Umbilical cord (tissue), 2 donors: ENCODE data around the gene GNPAT. TPM values are rescaled to one million over a fixed set of nuclear protein-coding genes. Genes with fewer than 3 reads are reported as not detected.
A peak's percentile ranks its signal among the peaks of the same experiment; 100 is the strongest.

ENCODE experiments used
- DNase-seq: peaks from one replicate; pipeline ENCODE4 v3.0.0-alpha.2; 2015; ENCODE audit warnings: low spot score
- total RNA-seq: library from RNA; depleted of rRNA; stranded (reverse); fragments of >200 nt; gene quantifications from one replicate; pipeline ENCODE4 v1.2.3, GENCODE V29; 2014; ENCODE audit warnings: low replicate concordance; ENCODE audit not compliant: insufficient read depth

Gene GNPAT
- total RNA-seq, 1 donor from 2014 or later: 38.0 TPM

DNA sequence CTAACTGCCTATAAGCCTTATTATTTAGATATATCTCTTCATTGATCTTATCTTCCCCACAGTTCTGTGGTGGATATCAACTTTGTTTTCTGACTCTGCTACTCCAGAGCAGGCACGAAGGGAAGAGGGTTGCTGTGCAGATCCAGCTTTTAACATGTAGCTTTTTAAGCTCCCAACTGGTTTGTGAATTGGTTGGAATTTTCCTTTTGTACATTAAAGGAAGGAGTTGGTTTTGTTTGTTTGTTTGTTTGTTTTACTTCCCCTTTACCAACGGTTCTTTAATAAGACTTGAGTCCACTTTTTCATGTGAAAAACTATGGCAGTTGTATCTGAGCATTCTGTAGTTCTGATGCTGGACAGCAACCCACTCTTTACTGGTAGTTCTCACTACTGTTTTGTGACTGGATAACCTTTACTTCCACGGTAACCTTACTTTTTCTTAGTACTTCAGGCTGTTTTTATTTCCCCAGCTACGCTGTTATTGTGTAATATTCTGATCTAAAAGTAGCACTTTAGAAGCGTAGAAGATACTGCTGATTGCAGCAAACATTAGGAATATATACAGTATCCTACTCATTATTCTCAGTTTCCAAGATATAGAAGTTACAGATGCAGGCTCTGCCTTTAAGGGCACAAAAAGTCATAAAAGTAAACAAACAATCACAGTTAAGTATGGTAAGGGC, 1.6 kb downstream of the GNPAT start:
- DNase-seq: no peak

DNA sequence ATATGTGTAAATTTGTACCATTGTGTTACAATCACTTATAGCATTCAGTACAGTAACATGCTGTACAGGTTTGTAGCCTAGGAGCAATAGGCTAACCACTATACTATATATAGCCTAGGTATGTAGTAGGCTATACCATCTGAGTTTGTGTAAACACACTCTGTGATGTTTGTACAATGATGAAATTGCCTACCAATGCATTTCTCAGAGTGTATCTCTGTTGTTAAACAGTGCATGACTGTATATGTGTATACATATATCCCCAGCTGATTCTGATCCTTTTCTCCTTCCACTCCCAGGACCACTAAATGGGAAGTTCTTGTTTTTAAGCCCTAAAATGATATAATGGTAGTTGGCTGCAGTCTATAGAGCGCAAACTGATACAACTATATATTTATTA, 7.8 kb downstream of the GNPAT start:
- DNase-seq: no peak

DNA sequence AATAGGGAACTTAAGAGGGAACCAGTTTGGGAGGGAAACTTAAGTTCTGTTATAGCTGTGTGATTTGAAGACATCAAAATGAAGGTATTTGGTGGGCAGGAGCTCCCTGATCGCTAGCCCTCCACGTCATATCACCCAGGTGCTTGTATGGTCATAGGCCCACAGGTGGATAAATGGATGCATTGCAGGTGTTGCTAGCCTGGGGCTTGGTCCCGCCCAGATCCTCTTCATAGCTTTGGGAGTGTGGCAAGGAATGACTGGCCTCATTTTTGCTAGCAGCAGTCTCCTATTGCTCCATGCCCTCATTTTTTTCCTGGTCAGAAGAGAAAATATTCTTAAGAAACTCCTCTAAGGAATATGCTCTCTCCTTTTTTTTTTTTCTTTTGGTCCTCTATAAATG, 11.3 kb downstream of the GNPAT start:
- DNase-seq: no peak

DNA sequence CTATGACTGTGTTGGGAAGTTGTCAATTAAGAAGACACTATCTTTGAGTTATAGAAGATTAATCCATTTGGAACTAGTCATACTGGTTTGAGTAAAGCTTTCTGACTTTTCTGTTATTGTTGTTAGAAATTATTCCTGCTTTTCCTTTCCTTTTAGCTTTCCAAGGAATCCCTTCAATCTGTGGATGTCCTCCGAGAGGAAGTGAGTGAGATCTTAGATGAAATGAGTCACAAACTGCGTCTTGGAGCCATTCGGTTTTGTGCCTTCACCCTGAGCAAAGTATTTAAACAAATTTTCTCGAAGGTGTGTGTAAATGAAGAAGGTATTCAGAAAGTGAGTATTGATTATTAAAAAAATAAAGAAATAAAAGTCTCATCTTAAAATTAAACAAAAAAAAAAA, 19.3 kb downstream of the GNPAT start:
- no peak for DNase-seq

DNA sequence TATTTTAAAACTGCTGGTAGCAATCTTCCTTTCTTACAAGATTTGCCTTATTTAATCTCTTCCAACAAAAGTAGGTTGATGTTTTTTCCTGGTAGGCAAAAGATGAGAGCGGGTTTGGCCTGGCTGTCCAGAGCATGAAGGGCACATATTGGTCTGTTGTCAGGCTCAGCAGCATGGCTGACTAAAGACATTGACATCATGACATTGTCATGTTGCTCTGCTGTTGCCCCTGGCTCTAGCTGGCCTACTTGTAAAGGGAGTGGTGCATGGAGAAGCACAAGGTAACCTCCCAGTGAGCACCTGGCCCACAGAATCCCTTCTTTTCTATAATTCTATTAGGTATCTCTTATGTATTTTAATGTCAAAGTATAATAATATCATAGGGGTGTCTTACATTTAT, 23.6 kb downstream of the GNPAT start:
- no peak for DNase-seq

DNA sequence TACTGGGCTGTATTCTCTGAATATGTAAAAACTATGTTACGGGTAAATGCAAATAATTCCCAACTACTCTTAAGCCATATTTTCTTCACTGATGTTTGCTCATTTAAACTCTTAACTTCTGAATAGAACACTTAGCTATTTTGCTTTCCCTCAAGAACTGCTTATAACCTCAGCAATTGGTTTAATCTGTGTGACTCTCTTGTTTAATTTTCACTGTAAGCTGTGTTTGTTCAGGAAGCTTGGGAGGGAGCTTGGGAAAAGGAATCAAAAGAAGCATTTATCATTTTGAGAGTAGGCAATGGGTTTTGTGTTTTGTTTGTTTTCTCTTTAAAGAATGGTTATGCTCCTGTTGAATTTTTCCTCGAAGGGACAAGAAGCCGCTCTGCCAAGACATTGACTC, 24.4 kb downstream of the GNPAT start:
- DNase-seq: no peak

DNA sequence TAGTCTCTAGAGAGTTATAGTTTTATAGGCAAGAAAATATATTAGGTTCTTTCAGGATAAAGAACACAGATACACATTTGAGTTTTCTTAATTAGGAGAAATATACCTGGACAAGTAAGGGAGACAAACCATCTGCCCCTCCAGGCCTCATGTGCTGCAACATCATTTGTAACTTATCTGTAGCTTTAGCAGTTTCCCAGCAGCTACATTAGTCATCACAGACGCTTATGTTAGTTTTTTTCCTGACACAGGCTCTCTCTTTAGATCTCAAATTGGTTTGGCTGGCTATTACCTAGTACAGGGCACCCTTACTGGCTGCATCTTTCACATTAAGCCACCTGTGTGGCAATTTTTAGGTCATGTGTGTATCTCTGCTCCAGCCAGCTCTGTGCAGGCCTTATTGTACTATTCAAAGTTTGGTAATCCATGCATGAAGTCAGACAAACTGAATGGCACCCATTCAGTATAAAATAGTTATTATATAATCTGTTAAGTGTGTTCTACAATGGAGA, 25.9 kb downstream of the GNPAT start:
- DNase-seq: peak; percentile 44

DNA sequence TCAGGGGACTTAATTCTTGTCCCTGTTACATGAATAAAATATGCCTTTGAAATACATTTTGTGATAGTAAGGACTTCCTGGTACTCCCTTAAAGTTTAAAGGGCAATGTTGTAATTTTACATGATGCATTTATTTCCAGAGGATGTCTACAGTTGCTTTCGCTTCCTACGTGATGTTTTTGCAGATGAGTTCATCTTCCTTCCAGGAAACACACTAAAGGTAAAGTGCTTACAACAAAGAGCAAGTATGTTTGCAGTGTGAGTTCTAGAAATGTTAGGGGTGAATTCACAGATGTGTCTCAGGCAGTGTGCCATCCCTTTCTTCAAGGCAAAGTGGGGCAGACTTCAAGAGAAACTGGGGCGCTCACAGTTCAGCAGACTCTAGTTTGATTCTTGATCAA, 31.2 kb downstream of the GNPAT start:
- no peak for DNase-seq

DNA sequence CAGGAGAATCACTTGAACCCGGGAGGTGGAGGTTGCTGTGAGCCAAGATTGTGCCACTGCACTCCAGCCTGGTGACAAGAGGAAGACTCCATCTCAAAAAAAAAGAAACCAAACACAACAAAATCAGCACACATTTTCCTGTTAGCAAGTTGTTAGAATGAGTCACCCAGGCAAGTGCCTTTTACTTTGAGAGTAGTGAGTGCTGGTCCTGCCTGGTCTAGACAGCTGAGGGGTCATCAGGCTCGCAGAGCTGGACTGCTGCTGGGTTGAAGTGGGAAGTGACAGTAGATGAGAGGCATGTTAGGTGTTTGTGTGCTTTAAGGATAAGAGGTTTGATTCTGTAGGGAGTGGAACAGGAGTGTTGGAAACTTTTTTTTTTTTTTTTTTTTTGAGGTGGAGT, 31.9 kb downstream of the GNPAT start:
- DNase-seq: no peak

DNA sequence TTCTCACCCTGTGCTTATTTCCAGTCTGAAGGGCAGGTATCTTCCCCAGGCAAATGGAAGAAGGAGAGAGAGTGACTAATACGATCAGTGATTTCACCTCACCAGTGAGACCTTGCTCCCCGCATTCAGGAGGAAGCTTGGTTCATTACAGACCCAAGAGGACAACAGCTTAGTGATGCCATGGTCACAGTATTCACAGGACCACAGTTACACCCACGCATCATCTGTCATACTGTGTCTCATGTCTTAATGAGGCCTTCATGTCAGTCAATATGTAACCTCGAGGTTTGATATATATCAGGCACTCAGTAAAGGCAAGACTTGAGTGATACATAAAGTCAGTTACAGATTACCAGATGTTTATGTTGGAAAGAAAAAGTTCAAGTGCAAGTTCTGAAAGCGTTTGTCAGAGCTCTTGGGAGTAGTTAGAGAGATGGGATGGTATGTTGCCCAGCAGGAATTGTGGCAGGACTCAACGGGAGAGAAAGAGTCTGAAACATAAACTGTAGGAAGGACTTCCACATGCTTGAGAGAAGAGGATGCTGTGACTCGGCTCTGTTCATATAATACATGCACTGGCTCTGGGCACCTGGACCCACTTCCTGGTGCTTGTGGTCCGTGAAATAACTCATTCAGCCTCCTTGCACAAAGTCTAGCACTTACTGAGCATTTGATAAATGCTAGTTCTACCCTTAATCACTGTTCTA, 33.3 kb downstream of the GNPAT start:
- no peak for DNase-seq

DNA sequence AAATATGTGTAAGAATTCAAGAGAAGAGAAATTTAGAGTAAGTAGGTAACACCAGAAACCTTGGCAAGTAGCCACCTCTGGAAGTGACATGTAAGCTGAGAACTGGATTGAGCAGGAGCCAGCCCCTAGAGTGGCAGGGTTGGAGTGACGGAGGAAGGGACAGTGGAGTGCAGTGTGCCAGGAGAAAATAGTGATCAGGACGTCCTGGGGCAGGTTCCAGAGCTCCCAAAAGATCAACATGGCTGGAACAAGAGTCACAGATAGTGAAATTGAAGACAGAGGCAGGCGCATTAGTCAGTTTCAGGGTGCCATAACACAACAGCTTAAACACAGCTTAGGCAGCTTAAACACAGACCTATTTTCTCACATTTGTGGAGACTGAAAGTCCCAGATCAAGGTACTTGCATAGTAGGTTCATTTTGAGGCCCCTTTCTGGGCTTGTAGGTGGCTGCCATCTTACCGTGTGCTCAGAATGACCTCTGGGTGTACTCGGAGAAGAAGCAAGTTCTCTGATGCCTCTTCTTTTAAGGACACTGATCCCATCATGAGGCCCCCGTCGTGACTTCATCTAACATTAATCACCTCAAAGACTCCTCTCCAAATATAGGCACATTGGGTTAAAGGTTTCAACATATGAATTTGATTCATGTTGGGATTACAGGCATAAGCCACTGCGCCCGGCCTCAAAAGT, 37.2 kb downstream of the GNPAT start:
- no peak for DNase-seq

DNA sequence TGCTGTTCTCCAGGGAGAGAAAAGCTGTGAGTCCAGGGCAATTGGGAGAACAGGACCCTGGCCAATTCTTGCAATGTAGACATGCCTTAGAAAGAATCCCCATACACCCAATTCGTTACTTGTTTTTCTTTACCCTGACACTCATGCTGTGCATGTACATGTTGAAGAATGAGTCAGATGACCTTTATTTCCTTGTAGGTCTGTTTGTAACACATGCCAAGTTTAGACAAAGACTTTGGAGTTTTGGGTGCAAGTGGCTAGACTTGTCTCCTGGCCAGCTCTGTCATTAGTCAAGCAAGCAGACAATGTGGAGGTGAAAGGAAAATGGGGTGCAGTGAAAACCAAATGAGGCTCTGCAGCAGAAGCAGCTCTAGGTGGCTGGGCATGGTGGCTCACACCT, 38.1 kb downstream of the GNPAT start:
- no peak for DNase-seq

DNA sequence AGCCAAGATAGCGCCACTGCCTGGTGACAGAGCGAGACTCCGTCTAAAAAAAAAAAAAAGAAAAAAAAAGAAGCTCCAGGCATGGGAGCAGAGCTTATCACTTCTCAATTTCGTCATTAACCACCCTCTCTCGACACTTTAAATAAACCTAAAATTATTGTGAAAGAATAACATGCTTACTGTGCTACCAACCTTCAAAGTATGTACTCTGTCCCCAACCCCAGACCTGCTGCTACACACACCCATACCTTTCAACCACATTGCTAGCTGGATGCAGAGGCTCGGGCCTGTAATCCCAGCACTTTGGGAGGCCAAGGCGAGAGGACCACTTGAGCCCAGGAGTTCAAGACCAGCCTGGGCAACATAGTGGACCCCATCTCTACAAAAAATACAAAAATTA, 38.7 kb downstream of the GNPAT start:
- DNase-seq: no peak

DNA sequence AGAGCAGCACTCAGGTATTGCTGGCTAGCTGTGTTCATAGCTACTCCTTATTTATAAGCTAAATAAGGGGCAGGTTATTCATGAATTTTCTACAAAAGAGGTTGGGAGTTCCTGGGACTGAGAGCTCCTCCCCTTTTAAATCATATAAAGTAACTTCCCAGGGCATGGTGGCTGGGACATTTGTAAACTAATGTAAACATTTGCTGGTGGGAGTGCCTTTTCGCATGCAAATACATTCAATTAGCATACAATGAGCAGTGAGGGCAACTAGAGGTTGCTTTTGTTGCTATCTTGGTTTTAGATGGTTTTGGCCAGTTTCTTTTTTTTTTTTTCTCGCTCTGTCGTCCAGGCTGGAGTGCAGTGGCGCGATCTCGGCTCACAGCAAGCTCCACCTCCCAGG, 43.4 kb downstream of the GNPAT start:
- DNase-seq: no peak

DNA sequence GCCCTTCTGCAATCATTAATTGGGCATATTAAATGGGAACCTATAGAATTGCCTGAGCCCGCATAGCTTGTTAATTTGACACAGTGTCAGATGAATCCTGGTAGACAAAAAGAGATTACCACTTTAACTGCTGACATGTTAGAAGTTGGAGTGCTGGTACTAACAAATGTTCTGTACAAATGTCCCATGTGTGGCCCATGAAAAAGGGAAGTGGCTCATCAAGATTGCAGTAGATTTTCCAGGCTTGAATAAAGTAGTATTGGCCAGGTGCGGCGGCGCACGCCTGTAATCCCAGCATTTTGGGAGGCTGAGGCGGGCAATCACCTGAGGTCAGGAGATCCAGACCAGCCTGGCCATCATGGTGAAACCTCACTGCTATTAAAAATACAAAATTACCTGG, 45.6 kb downstream of the GNPAT start:
- no peak for DNase-seq

DNA sequence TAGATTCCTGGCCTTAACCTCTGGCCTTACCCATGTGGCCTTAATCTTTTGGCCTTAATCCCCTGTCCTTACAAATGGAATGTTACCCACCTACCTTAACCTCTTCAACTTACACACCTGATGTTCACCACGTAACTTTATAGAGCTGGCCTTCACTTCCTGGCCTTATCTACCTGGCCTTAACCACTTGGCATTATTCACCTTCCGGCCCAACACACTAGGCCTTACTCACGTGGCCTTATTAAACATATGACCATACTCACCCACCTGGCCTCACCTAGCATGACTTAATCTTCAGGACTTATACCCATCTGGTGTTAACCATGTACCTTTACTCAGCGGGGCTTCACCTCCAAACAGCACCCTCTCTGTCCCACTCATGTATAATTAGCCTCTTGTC, 54.9 kb downstream of the GNPAT start:
- no peak for DNase-seq

DNA sequence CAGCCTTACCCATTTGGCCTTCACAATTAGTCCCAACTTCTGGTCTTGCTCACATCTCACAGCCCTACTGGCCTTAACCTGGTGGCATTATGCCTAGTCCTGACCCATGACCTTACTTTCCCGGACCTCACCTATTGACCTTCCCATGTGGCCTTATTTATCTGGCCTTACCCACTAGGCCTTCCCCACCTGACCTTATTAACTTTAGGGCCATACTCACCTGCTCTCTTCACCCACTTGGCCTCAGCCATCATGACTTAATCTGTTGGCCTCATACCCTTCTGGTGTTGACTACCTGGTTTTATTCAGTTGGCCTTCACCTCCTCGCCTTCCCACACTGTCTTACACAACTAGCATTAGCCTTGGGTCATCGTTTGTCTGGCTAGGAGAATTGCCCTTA, 61.0 kb downstream of the GNPAT start:
- no peak for DNase-seq

DNA sequence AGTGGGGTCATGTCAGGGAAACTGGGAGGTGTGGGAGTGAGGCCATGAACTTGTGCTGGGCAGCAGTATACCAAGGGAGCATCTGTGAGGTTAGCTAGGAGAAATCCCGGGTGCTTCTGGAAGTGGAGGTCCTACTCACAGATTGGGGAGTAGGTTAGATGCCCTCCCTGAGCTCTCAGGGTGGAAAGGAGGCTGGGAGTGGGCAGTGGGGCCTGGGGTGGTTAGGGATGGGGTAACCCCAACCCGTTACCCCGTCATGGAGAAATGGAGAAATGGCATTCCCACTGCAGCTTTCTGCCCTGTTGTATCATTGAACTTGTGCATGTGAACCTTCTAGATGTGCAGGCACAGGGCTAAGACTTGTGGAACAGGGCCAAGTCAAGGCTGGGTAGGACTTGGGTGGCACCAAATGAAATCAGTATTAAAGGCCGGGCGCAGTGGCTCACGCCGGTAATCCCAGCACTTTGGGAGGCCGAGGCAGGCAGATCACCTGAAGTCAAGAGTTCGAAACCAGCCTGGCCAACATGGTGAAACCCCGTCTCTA, 69.5 kb downstream of the GNPAT start:
- no peak for DNase-seq

DNA sequence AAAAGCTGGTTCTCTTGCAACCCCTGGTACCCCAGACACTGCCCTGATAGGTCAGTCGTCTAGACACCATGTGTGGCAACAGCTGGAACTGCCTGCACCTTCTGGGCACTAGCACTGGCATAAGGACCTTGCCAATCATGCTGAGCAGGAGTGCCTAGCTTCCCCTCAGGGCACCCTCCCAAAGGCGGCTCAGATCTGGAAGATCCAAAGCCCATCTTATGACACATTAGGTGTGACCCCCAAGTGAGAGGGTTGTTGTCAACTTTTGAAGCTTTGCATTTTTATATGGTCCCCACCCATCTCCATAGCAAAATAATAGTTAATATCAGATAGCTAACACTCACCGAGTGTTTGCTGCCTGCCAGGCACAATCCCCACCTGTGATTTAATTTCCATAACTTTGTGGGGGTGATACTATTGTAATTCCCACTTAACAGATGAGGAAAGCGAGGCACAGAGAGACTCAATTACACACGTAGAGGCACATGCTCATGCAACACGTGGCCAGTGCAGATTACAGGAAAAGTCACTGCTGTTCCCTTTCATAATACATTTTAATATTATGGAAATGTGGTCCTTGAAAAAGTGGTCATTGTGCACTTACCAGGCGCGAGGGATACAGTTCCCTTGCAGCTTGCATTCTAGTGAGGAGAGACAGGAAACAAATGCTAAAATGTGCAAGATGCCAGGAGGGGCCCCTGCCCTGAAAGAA, 70.9 kb downstream of the GNPAT start:
- no peak for DNase-seq

DNA sequence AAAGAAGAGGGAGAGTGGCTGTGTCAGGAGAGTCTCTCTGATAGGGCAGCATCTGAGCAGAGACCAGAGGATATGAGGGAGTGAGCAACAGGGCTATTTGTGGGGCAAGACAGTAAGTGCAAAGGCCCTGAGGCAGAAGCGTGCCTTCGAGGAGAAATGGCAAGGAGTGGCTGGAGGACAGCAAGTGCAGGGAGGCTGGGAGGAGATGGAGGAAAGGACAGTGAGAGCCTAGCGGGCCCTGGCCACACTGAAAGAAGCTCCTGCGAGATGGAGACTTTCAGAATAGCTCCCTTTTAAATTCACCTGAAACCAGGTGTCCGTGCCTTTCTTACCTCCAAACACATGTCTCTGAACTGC, 71.4 kb downstream of the GNPAT start:
- no peak for DNase-seq

DNA sequence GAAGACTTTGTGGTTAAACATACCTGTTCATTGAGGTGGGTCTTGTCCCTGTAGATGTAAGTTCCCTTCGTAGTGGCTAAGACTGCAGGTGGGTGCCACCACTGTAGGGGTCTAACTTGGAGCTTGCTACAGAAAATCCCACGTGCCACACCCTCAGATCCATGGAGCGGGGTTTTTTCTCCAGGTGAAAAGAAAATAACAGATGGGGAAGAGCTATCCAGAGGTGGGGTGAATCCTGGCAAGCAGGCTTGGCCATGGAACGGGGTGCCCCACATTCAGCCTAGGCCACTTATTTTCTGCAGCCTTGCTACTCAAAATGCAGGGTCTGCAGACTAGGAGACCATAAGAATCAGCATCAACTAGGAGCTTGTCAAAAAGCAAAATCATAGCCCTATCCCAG, 72.6 kb downstream of the GNPAT start:
- no peak for DNase-seq

DNA sequence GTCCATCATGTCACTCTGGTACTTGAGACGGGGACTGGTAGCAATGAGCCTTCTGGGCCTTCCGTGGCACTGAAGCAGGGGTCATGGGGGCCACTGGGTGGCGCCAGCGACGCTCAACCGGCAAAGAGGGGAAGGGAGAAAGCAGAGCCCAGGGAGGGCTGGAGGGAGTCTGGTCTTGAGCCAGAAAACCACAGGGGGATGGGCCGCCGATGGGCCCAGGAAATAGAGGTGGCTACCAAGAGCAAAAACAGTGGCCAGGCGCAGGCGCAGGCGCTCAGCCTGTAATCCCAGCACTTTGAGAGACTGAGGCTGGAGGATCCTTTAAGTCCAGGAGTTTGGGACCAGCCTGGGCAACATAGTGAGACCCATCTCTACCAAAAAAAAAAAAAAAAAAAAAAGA, 74.9 kb downstream of the GNPAT start:
- no peak for DNase-seq
